Pancreas (tissue), 10 donors: ENCODE measurements around the gene TSHZ3. TPM values are rescaled to one million over a fixed set of nuclear protein-coding genes. Genes with fewer than 3 reads are reported as not detected.

ENCODE experiments used
- ATAC-seq, 4 donors: fragments of 200-7000 bp; cut with Tn5 transposase; one replicate each; pipeline versions ENCODE4 v1.8.0 to v1.9.1; 2020; ENCODE audit warnings: mild to moderate bottlenecking in 4 of 4, moderate library complexity in 4 of 4
- DNase-seq, 6 donors: peaks; one replicate each; pipeline ENCODE4 v3.0.0-alpha.2; 2020
- FAIRE-seq: peaks from 2 replicates; lab custom pipeline; 2012; peaks lifted over from hg19 to GRCh38; lab: Jason Lieb, UNC
- H3K27ac ChIP-seq, 4 donors: fragments of 200-600 bp; sonication (generic); 1 replicate in 3 of 4; 2 replicates in 1 of 4; pipeline versions ENCODE4 v1.5.0 to v1.8.0; 2020
- H3K27me3 ChIP-seq, 4 donors: fragments of 200-600 bp; one replicate each; pipeline ENCODE4 v1.8.0; 2021
- H3K36me3 ChIP-seq, 3 donors: fragments of 200-600 bp; sonication (generic) in 1 of 3; one replicate each; pipeline versions ENCODE4 v1.5.0 to v1.8.0; 2020 to 2021
- H3K4me1 ChIP-seq, 3 donors: fragments of 200-600 bp; one replicate each; pipeline ENCODE4 v1.8.0; 2021
- H3K4me3 ChIP-seq, 4 donors: fragments of 200-600 bp; sonication (generic) in 2 of 4; one replicate each; pipeline versions ENCODE4 v1.5.0 to v1.8.0; 2020 to 2021
- H3K9me3 ChIP-seq, 4 donors: fragments of 200-600 bp; one replicate each; pipeline ENCODE4 v1.8.0; 2021
- CTCF ChIP-seq, 4 donors: fragments of 200-600 bp; sonication (generic) in 3 of 4; IDR thresholded peaks; one replicate each; pipeline versions ENCODE4 v1.5.0 to v1.8.0; 2021; ENCODE audit warnings: antibody characterized with exemption in 4 of 4
- WGBS, 2 donors: extraction: QIAGEN DNeasy Blood & Tissue Kit; methylation state at CpG; one replicate each; pipeline ENCODE4 v1.1.7; 2013; 5-methylcytosine and 5-hydroxymethylcytosine counted together
- intact Hi-C, 3 donors: fragments of 100-400 bp; cut with DNase I; formaldehyde crosslinking; loops; one replicate each; pipeline versions ENCODE4 v1.11.1 to v1.14.2; 2022
- polyA plus RNA-seq, 2 donors: library from polyadenylated mRNA; stranded (reverse); fragments of 200-250 nt; gene quantifications; one replicate each; pipeline ENCODE4 v1.2.3, GENCODE V29; 2013
- total RNA-seq, 6 donors: library from RNA; stranded (reverse); fragmentation: NEBNext Ultra II Directional in 4 of 6; extraction: Animal tissue kit (Norgen Biotek cat#: 25700) in 4 of 6; gene quantifications; one replicate each; pipeline versions ENCODE4 v1.2.1 to v1.2.4, GENCODE V29; 2021 to 2023
- donor health status: healthy with polysubstance abuse.
- donor health status: DM: no; HTN: no; CAD: no; lungs with moderate emphysema.
- donor health status: DM: no; HTN: no; CAD: no.
- donor health status: control.
- donor health status: control.
- donor health status: Bipolar disorder and iron deficiency.
- donor health status: DM: yes; HTN: yes; CAD: no.
- donor health status: DM: no; HTN: no; CAD: no.
- donor health status: DM: no; HTN: no; CAD: no.
- donor health status: DM: yes; HTN: yes; CAD: no.

The TSHZ3 gene
- total and polyA plus RNA-seq, 8 donors = 0.87 to 3.2 (median 1.5) TPM

- Histone ChIP-seq H3K27me3 (peaks cover 0 to 5% (median 0%) of the 10 kb centered on the region in 4 donors), H3K9me3 (no peaks in the 10 kb centered on the region), H3K27ac (no peak overlapping the region), H3K4me1 (no peaks in the 10 kb centered on the region), H3K4me3 (no peak overlapping the region), H3K36me3 (no peaks in the 10 kb centered on the region)
- FAIRE-seq = no peak
- ATAC-seq = no peak
- no peak for TF ChIP-seq CTCF (IDR thresholded peaks at IDR 0.05)
- WGBS, 2 donors = 72 to 80% methylated on average over 3 of the region's 3 CpGs
- intact Hi-C loops = no loop called here
- DNase-seq = no peak
Measured at GRCh38 chr19:31347354-31347753, 1.9 kb downstream of the TSHZ3 start.

GRCh38 chr19:31346184-31347059 is 2.8 kb downstream of the TSHZ3 start:
- FAIRE-seq = no peak
- intact Hi-C loops = no loop called here
- no peaks in the 10 kb centered on the region for H3K27me3 ChIP-seq
- WGBS, 2 donors = 57 to 69% methylated on average over 8 of the region's 8 CpGs
- TF ChIP-seq CTCF (IDR thresholded peaks at IDR 0.05) = no peak
- no peak overlapping the region for H3K27ac ChIP-seq
- H3K9me3 ChIP-seq = no peaks in the 10 kb centered on the region
- no peaks in the 10 kb centered on the region for H3K36me3 ChIP-seq
- DNase-seq = no peak
- ATAC-seq = no peak
- no peak overlapping the region for H3K4me3 ChIP-seq
- no peaks in the 10 kb centered on the region for H3K4me1 ChIP-seq

GRCh38 chr19:31344403-31344802 is 4.8 kb downstream of the TSHZ3 start:
- H3K4me3 ChIP-seq = no peak overlapping the region
- intact Hi-C loops = no loop called here
- TF ChIP-seq CTCF (IDR thresholded peaks at IDR 0.05) = no peak
- WGBS, 2 donors = 51 to 53% methylated on average over 9 of the region's 9 CpGs
- FAIRE-seq = no peak
- no peaks in the 10 kb centered on the region for H3K27me3 ChIP-seq
- H3K4me1 ChIP-seq = no peaks in the 10 kb centered on the region
- DNase-seq = no peak
- no peak for ATAC-seq
- H3K9me3 ChIP-seq = no peaks in the 10 kb centered on the region
- H3K36me3 ChIP-seq = no peaks in the 10 kb centered on the region
- no peak overlapping the region for H3K27ac ChIP-seq

GRCh38 chr19:31342926-31343325 is 6.3 kb downstream of the TSHZ3 start:
- Histone ChIP-seq H3K9me3 (no peaks in the 10 kb centered on the region), H3K4me1 (no peaks in the 10 kb centered on the region), H3K27me3 (no peaks in the 10 kb centered on the region), H3K27ac (no peak overlapping the region), H3K36me3 (no peaks in the 10 kb centered on the region), H3K4me3 (no peak overlapping the region)
- DNase-seq (no peak), FAIRE-seq (no peak), ATAC-seq (no peak)
- WGBS, 2 donors = 86 to 89% methylated on average over 5 of the region's 5 CpGs
- TF ChIP-seq CTCF (IDR thresholded peaks at IDR 0.05) = no peak
- intact Hi-C loops = no loop called here
